Transverse colon (tissue), 4 donors: ENCODE measurements around the gene RPS2. TPM values are rescaled to one million over a fixed set of nuclear protein-coding genes. Genes with fewer than 3 reads are reported as not detected.

Source experiments
- DNase-seq: peaks from one replicate; pipeline ENCODE4 v3.0.0-alpha.2; 2019
- H3K27ac ChIP-seq, 4 donors: fragments of 200-600 bp; sonication (generic); 2 replicates each; pipeline ENCODE4 v1.5.1; 2016 to 2018; ENCODE audit warnings: inconsistent platforms in 4 of 4
- H3K27me3 ChIP-seq: fragments of 200-600 bp; sonication (generic); 2 replicates; pipeline ENCODE4 v1.5.1; 2017; ENCODE audit warnings: inconsistent platforms
- H3K36me3 ChIP-seq, 4 donors: fragments of 200-600 bp; sonication (generic); 2 replicates each; pipeline ENCODE4 v1.5.1; 2017 to 2019; ENCODE audit warnings: inconsistent platforms in 4 of 4
- H3K4me1 ChIP-seq, 4 donors: fragments of 200-600 bp; sonication (generic); 2 replicates each; pipeline ENCODE4 v1.5.1; 2017 to 2020; ENCODE audit warnings: inconsistent platforms in 4 of 4
- H3K4me3 ChIP-seq, 4 donors: fragments of 200-600 bp; sonication (generic); 1 replicate in 1 of 4; 2 replicates in 3 of 4; pipeline versions ENCODE4 v1.5.1 to v1.6.1; 2017 to 2019; ENCODE audit warnings: inconsistent platforms in 4 of 4
- H3K9me3 ChIP-seq, 2 donors: fragments of 200-600 bp; sonication (generic); 2 replicates each; pipeline ENCODE4 v1.5.1; 2017 to 2019; ENCODE audit warnings: inconsistent platforms in 2 of 2
- EP300 ChIP-seq: sonication (generic); formaldehyde crosslinking; IDR thresholded peaks from one replicate; pipeline ENCODE4 v1.6.1; 2017; ENCODE audit warnings: antibody characterized with exemption, low read depth
- POLR2A ChIP-seq: fragments of 450-650 bp; IDR thresholded peaks from one replicate; pipeline ENCODE4 v1.6.1; 2016; ENCODE audit warnings: antibody characterized with exemption, mild to moderate bottlenecking, moderate library complexity
- POLR2AphosphoS5 ChIP-seq, 3 donors: sonication (generic); formaldehyde crosslinking; IDR thresholded peaks; one replicate each; pipeline ENCODE4 v1.6.1; 2016; ENCODE audit warnings: antibody characterized with exemption in 3 of 3
- WGBS, 2 donors: methylation state at CpG; one replicate each; pipeline ENCODE4 v1.1.5; 2018; ENCODE audit warnings: low coverage in 1 of 2; 5-methylcytosine and 5-hydroxymethylcytosine counted together
- in situ Hi-C, 4 donors: fragments of 200-750 bp; cut with MboI; loops; one replicate each; pipeline versions ENCODE4 v1.15.0 to v1.15.1; 2017; ENCODE audit warnings: low sequenced_read_pairs in 3 of 4, low pct_ligation_motif_present in 1 of 4, low pct_unique_long_range_greater_than_20kb in 1 of 4
- intact Hi-C: fragments of 100-400 bp; cut with DNase I; formaldehyde crosslinking; loops from one replicate; pipeline ENCODE4 v1.15.1; 2023; ENCODE audit warnings: low total_unique reads
- total RNA-seq, 4 donors: library from RNA; depleted of rRNA; stranded (reverse); fragments of >200 nt; gene quantifications; one replicate each; pipeline ENCODE4 v1.1.0, GENCODE V29; 2016
- TF ChIP-seq, protein P1 (sequence below), 5 experiments: fragments of 200-600 bp in 3 of 5; fragments of 450-650 bp in 2 of 5; sonication (generic) in 3 of 5; IDR thresholded peaks; 1 replicate in 2 of 5; 2 replicates in 3 of 5; pipeline ENCODE4 v1.5.1; 2016 to 2017; ENCODE audit warnings: antibody characterized with exemption in 5 of 5, inconsistent platforms in 3 of 5, mild to moderate bottlenecking in 2 of 5, moderate library complexity in 1 of 5

The RPS2 gene
- total RNA-seq, 4 donors from 2014 or later, result 896 to 2,085 (median 1,613) TPM

DNA sequence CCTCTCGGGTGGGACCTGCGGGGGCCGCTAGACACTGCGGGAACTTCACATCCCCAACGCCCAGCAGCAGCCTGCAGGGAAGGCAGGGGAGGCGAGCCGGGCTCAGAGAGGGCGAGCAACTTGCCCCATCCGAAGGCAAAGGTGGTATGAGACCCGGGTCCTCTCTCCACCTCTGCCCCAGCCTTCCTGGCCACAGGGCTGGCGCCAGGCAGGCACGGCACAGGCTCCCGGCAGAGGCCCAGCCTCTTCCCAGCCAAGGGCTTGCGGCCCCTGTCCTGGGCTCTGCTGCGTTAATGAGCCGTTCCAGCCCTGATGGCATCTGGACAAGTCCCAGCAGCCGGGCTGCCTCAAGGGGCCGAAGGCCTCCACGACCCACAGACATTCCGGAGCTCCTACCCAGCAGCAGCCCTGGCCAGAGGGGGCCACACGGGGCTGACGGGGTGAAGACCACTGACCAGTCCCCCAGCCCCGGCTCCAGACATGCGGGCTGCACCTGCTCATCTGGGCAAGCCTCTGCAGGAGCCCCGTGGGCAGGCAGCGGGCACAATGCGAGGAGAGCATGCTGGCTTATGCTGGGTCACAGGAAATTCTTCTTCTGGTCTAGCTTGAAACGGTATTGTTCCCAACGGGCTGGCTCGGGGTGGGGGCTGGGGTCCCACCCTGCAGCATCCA, 45.2 kb downstream of the RPS2 start:
- in situ Hi-C loops (no loop called here), intact Hi-C loops (no loop called here)
- H3K27ac ChIP-seq, result no peak overlapping the region
- H3K4me3 ChIP-seq, result no peak overlapping the region
- WGBS, 2 donors, result 35% methylated on average over 27 of the region's 30 CpGs; no CpG with 5 or more reads in 1 of the 2 donors
- no peak for DNase-seq
- no peaks in the 10 kb centered on the region for H3K36me3 ChIP-seq
- H3K4me1 ChIP-seq, result peaks cover 10 to 35% (median 23%) of the 10 kb centered on the region in 4 donors
- peaks cover 89% of the 10 kb centered on the region for H3K27me3 ChIP-seq
- no peaks in the 10 kb centered on the region for H3K9me3 ChIP-seq
- TF ChIP-seq, protein P1, sequence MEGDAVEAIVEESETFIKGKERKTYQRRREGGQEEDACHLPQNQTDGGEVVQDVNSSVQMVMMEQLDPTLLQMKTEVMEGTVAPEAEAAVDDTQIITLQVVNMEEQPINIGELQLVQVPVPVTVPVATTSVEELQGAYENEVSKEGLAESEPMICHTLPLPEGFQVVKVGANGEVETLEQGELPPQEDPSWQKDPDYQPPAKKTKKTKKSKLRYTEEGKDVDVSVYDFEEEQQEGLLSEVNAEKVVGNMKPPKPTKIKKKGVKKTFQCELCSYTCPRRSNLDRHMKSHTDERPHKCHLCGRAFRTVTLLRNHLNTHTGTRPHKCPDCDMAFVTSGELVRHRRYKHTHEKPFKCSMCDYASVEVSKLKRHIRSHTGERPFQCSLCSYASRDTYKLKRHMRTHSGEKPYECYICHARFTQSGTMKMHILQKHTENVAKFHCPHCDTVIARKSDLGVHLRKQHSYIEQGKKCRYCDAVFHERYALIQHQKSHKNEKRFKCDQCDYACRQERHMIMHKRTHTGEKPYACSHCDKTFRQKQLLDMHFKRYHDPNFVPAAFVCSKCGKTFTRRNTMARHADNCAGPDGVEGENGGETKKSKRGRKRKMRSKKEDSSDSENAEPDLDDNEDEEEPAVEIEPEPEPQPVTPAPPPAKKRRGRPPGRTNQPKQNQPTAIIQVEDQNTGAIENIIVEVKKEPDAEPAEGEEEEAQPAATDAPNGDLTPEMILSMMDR (IDR thresholded peaks at IDR 0.05), result no peak
- no peak for TF ChIP-seq POLR2AphosphoS5 (IDR thresholded peaks at IDR 0.05)
- no peak for TF ChIP-seq POLR2A
- TF ChIP-seq EP300, result no peak

DNA sequence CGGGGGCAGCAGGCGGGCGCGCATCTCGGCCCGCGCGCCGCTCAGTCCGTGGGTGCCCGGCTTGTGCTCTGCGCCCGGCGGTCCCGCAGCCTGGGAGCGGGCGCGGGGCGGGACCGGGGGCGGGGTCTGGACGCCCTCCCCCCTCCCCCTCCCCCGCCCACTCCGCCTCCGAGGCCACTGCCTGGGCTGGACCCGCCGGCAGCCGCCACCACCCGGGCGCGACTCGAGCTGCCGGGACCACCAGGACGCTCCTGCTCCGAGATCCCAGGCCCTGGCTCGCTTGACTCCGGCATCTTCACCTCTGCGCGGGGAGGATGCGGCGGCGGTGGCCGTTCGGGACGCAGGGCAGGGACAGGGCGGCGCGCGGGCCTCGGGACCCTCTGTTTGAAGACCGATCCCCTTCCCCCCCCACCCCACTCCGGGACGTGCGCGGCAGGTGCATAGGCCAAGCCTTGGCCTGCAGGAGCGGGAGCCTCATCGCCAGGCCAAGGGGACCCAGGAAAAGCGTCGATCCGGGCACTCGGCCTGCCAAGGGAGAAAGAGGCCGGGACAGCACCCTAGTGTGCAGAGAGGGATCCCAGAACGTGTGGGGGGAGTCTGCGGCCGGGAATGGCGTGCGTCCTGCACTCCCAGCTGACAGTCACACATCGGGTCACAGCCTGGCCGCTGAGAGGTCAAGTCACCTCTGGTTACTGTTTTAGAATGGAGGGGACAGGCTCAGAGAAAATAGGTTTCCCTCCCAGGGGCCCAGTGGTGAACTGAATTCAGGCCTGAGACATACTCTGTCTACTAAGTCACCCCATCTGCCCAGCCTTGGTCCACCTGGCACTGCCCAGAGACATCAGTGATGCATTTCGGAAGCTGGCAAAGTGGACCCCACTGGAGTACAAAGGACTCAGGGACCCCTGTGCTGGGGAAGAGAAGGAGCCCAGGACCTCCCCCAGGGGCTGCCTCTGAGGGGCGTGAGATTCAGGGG, 46.0 kb downstream of the RPS2 start, which contains the start of gene HS3ST6:
HS3ST6 (minus strand) TSS at position 65 of the 976 bp plus-strand sequence. CDS start 92 bp downstream, outside the sequence.
- Histone ChIP-seq H3K27ac (no peak within 1 kb of the TSS), H3K9me3 (no peaks in the 10 kb centered on the region), H3K4me1 (peaks cover 13 to 39% (median 25%) of the 10 kb centered on the region in 4 donors), H3K36me3 (no peaks in the 10 kb centered on the region), H3K27me3 (peaks cover 86% of the 10 kb centered on the region), H3K4me3 (peak within 1 kb of the TSS in 2 of 4 donors; percentile 13 to 14)
- intact Hi-C loops, result no loop called here
- no peak for DNase-seq
- 5% methylated on average over 50 of the region's 71 CpGs; no CpG with 5 or more reads in 1 of the 2 donors for WGBS, 2 donors
- TF ChIP-seq EP300, result no peak
- TF ChIP-seq, protein P1 (IDR thresholded peaks at IDR 0.05), result no peak
- in situ Hi-C loops, result no loop called here

DNA sequence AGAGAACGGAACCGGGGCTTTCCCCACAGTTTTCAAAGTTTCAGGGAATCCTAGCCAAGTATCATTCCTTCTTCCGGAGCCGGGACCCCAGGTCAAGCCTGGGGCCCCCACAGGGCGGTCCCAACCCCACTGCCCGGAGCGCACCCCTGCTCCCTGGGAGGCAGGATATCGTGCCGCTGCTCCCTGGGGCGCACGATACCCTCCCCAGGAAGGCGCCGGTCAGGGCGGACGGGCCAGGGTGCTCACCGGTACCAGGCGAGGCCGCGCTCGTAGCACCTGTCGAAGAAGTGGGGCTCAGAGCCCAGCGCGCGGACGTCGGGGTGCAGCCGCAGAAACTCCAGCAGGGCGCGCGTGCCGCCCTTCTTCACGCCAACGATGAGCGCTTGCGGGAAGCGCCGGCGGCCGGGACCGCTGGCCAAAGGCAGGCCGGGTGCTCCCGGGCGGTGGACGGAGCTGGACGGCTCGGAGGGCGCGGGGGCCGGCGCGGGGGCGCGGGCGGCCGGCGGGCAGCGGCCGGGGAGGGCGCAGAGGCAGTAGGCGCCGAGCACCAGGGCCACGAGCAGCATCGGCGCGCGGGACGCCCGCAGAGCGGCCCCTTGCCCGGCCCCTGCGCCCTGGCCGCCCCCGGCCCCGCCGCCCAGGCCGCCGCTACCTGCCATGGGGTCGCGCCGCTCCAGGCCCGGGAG, 46.8 kb downstream of the RPS2 start:
- intact Hi-C loops (no loop called here), in situ Hi-C loops (no loop called here)
- Histone ChIP-seq H3K4me3 (peak overlapping the region in 1 of 4 donors; percentile 14), H3K27ac (no peak overlapping the region), H3K36me3 (no peaks in the 10 kb centered on the region), H3K9me3 (no peaks in the 10 kb centered on the region), H3K4me1 (peaks cover 10 to 34% (median 27%) of the 10 kb centered on the region in 4 donors), H3K27me3 (peaks cover 78% of the 10 kb centered on the region)
- 8% methylated on average over 35 of the region's 81 CpGs; no CpG with 5 or more reads in 1 of the 2 donors for WGBS, 2 donors
- DNase-seq, result no peak
- TF ChIP-seq, protein P1 (IDR thresholded peaks at IDR 0.05), result no peak
- TF ChIP-seq POLR2A (no peak), EP300 (no peak), POLR2AphosphoS5 (IDR thresholded peaks at IDR 0.05) (no peak)
